Keratinocyte (primary cell): ENCODE results near the gene SEC14L5. TPM values are rescaled to one million over a fixed set of nuclear protein-coding genes. Genes with fewer than 3 reads are reported as not detected.
"Not testable (repeated sequence)": the region's sequence is repeated elsewhere in the genome, so short reads cannot be mapped to it uniquely, and the experiment has no call there.

Experiments
- DNase-seq: peaks from one replicate; pipeline ENCODE4 v3.0.0-alpha.2; 2011; ENCODE audit warnings: low read depth, missing footprints, low spot score
- FAIRE-seq: peaks from 2 replicates; lab custom pipeline; 2011; peaks lifted over from hg19 to GRCh38; lab: Jason Lieb, UNC
- H2AFZ ChIP-seq: 2 replicates; pipeline ENCODE4 v1.6.0; 2012; ENCODE audit warnings: low read length, control low read depth, inconsistent platforms; ENCODE audit not compliant: control insufficient read depth
- H3K27ac ChIP-seq: 2 replicates; pipeline ENCODE4 v1.5.1; 2011; ENCODE audit warnings: low read length; ENCODE audit not compliant: control insufficient read depth, insufficient read depth
- H3K27me3 ChIP-seq: 3 replicates; pipeline ENCODE4 v1.6.0; 2011; ENCODE audit warnings: low read length; ENCODE audit not compliant: control insufficient read depth, insufficient read depth; ENCODE audit errors: extremely low read depth
- H3K36me3 ChIP-seq, 2 experiments: 2 replicates in 1 of 2; 3 replicates in 1 of 2; pipeline ENCODE4 v1.5.1; 2011; ENCODE audit warnings: low read length in 2 of 2, mild to moderate bottlenecking in 1 of 2; ENCODE audit not compliant: control insufficient read depth in 2 of 2, insufficient read depth in 2 of 2; ENCODE audit errors: extremely low read depth in 1 of 2
- H3K4me1 ChIP-seq: 3 replicates; pipeline ENCODE4 v1.5.1; 2011; ENCODE audit warnings: low read length; ENCODE audit not compliant: control insufficient read depth, insufficient read depth; ENCODE audit errors: extremely low read depth
- H3K4me2 ChIP-seq: 3 replicates; pipeline ENCODE4 v1.6.0; 2011; ENCODE audit warnings: low read depth, low read length; ENCODE audit not compliant: control insufficient read depth, insufficient read depth; ENCODE audit errors: extremely low read depth
- H3K4me3 ChIP-seq, 3 experiments: fragments of 200-600 bp in 1 of 3; sonication (generic) in 1 of 3; 2 replicates in 2 of 3; 3 replicates in 1 of 3; pipeline ENCODE4 v1.5.1; 2011 to 2016; ENCODE audit warnings: low read length in 3 of 3, mild to moderate bottlenecking in 3 of 3, control low read depth in 2 of 3, inconsistent platforms in 1 of 3, low read depth in 1 of 3, mixed read lengths in 1 of 3, mixed run types in 1 of 3, moderate library complexity in 1 of 3; ENCODE audit not compliant: control insufficient read depth in 2 of 3, insufficient read depth in 2 of 3; ENCODE audit errors: extremely low read depth in 1 of 3
- H3K79me2 ChIP-seq: 2 replicates; pipeline ENCODE4 v1.6.0; 2012; ENCODE audit warnings: low read length; ENCODE audit not compliant: control insufficient read depth, insufficient read depth
- H3K9ac ChIP-seq: 3 replicates; pipeline ENCODE4 v1.6.0; 2011; ENCODE audit warnings: low read length; ENCODE audit not compliant: control insufficient read depth, insufficient read depth; ENCODE audit errors: extremely low read depth
- H3K9me1 ChIP-seq: 3 replicates; pipeline ENCODE4 v1.6.0; 2011; ENCODE audit warnings: low read length; ENCODE audit not compliant: control insufficient read depth, insufficient read depth; ENCODE audit errors: extremely low read depth
- H3K9me3 ChIP-seq: 2 replicates; pipeline ENCODE4 v1.5.1; 2012; ENCODE audit warnings: low read depth, low read length; ENCODE audit not compliant: control insufficient read depth
- H4K20me1 ChIP-seq: 3 replicates; pipeline ENCODE4 v1.6.0; 2011; ENCODE audit warnings: low read length; ENCODE audit not compliant: control insufficient read depth, insufficient read depth; ENCODE audit errors: extremely low read depth
- CTCF ChIP-seq, 3 experiments: IDR thresholded peaks in 1 of 3; conservative IDR thresholded peaks in 1 of 3; optimal IDR thresholded peaks in 1 of 3; 2 replicates in 2 of 3; 3 replicates in 1 of 3; pipeline versions ENCODE3 to v1.5.1; 2011; ENCODE audit warnings: low read length in 3 of 3, mild to moderate bottlenecking in 3 of 3, moderate library complexity in 2 of 3, control low read depth in 1 of 3, inconsistent platforms in 1 of 3; ENCODE audit not compliant: insufficient read depth in 2 of 3; ENCODE audit errors: extremely low read depth in 1 of 3
- EZH2 ChIP-seq: IDR thresholded peaks from one replicate; pipeline ENCODE4 v1.6.1; 2012; ENCODE audit warnings: inconsistent platforms, mild to moderate bottlenecking, low read length, moderate library complexity
- dilution Hi-C: fragments of 300-500 bp; cut with MboI; formaldehyde crosslinking; loops from one replicate; pipeline ENCODE4 v1.7.0; 2020; ENCODE audit warnings: low sequenced_read_pairs; ENCODE audit not compliant: extremely low pct_ligation_motif_present
- polyA plus RNA-seq, 5 experiments: library from polyadenylated mRNA; depleted of rRNA in 3 of 5; stranded (reverse) in 3 of 5; stranded (forward) in 1 of 5; unstranded in 1 of 5; fragments of >200 nt; gene quantifications; 1 replicate in 1 of 5; 2 replicates in 3 of 5; 3 replicates in 1 of 5; pipeline versions ENCODE4 v1.2.1 to v1.2.3, GENCODE V29; 2011 to 2012; ENCODE audit warnings: missing spikeins in 2 of 5, low read depth in 1 of 5, low replicate concordance in 1 of 5

The SEC14L5 gene
- polyA plus RNA-seq, 1 donor (not counting 4 experiments of a cell fraction or from before 2014, with no cell fraction given): 0.08 TPM

GRCh38 chr16:5044011-5044540 lies 85.9 kb downstream of the SEC14L5 start:
- no peaks in the 10 kb centered on the region for H3K36me3 ChIP-seq
- no peak overlapping the region for H3K9ac ChIP-seq
- H3K4me1 ChIP-seq: no peaks in the 10 kb centered on the region
- DNase-seq (no peak), FAIRE-seq (no peak)
- H4K20me1 ChIP-seq: no peaks in the 10 kb centered on the region
- H3K27ac ChIP-seq: no peak overlapping the region
- no peaks in the 10 kb centered on the region for H3K27me3 ChIP-seq
- no peak overlapping the region for H3K4me3 ChIP-seq
- no peaks in the 10 kb centered on the region for H3K9me1 ChIP-seq
- no peak overlapping the region for H2AFZ ChIP-seq
- no peak for TF ChIP-seq EZH2
- no peak for TF ChIP-seq CTCF (optimal IDR thresholded peaks at IDR 0.05 in 1 of 3, IDR thresholded peaks at IDR 0.05 in 1 of 3, conservative IDR thresholded peaks at IDR 0.05 in 1 of 3; ENCODE audit: extremely low read depth in 1 of 3, insufficient read depth in 2 of 3, low read length in 3 of 3)
- H3K4me2 ChIP-seq: no peak overlapping the region
- no peaks in the 10 kb centered on the region for H3K9me3 ChIP-seq
- H3K79me2 ChIP-seq: no peaks in the 10 kb centered on the region
- dilution Hi-C loops: no loop called here

GRCh38 chr16:5044581-5044980 lies 86.5 kb downstream of the SEC14L5 start:
- H3K4me1 ChIP-seq, H3K4me2 ChIP-seq, DNase-seq, dilution Hi-C loops, H4K20me1 ChIP-seq, H3K9me1 ChIP-seq, H3K27me3 ChIP-seq, H3K79me2 ChIP-seq, H3K27ac ChIP-seq, FAIRE-seq, H3K9me3 ChIP-seq, H3K4me3 ChIP-seq, H3K9ac ChIP-seq, H3K36me3 ChIP-seq, H2AFZ ChIP-seq: not testable (repeated sequence)

GRCh38 chr16:5045499-5046115 lies 87.5 kb downstream of the SEC14L5 start:
- FAIRE-seq (no peak), DNase-seq (no peak)
- no peaks in the 10 kb centered on the region for H3K79me2 ChIP-seq
- no peak overlapping the region for H3K27ac ChIP-seq
- H3K9me1 ChIP-seq: no peaks in the 10 kb centered on the region
- TF ChIP-seq EZH2 (no peak), CTCF (optimal IDR thresholded peaks at IDR 0.05 in 1 of 3, IDR thresholded peaks at IDR 0.05 in 1 of 3, conservative IDR thresholded peaks at IDR 0.05 in 1 of 3; ENCODE audit: extremely low read depth in 1 of 3, insufficient read depth in 2 of 3, low read length in 3 of 3) (no peak)
- no peaks in the 10 kb centered on the region for H3K4me1 ChIP-seq
- H3K9me3 ChIP-seq: no peaks in the 10 kb centered on the region
- dilution Hi-C loops: no loop called here
- H3K4me3 ChIP-seq: no peak overlapping the region
- H3K9ac ChIP-seq: no peak overlapping the region
- no peak overlapping the region for H2AFZ ChIP-seq
- no peak overlapping the region for H3K4me2 ChIP-seq
- no peaks in the 10 kb centered on the region for H3K36me3 ChIP-seq
- no peaks in the 10 kb centered on the region for H3K27me3 ChIP-seq
- H4K20me1 ChIP-seq: no peaks in the 10 kb centered on the region
